Measurements from ENCODE around the gene NRL.
"Not testable (repeated sequence)": the region's sequence is repeated elsewhere in the genome, so short reads cannot be mapped to it uniquely, and the experiment has no call there.

GRCh38 chr14:24036963-24037657 lies 77.6 kb downstream of the NRL start:
- not testable (repeated sequence) for TF ChIP-seq POLR2A (IDR thresholded peaks at IDR 0.05; ENCODE audit: borderline replicate concordance, extremely low read depth, insufficient read depth, insufficient read length); SP1 (IDR thresholded peaks at IDR 0.05; ENCODE audit: low read depth); EZH2phosphoT487 (IDR thresholded peaks at IDR 0.05; ENCODE audit: borderline replicate concordance); ZNF274 (IDR thresholded peaks at IDR 0.05; ENCODE audit: low read depth, low read length); MAX (IDR thresholded peaks at IDR 0.05); POLR2AphosphoS5 (IDR thresholded peaks at IDR 0.05; ENCODE audit: low read depth, low read length); RAD21 (IDR thresholded peaks at IDR 0.05; ENCODE audit: low read depth)
- TF ChIP-seq, protein P1, sequence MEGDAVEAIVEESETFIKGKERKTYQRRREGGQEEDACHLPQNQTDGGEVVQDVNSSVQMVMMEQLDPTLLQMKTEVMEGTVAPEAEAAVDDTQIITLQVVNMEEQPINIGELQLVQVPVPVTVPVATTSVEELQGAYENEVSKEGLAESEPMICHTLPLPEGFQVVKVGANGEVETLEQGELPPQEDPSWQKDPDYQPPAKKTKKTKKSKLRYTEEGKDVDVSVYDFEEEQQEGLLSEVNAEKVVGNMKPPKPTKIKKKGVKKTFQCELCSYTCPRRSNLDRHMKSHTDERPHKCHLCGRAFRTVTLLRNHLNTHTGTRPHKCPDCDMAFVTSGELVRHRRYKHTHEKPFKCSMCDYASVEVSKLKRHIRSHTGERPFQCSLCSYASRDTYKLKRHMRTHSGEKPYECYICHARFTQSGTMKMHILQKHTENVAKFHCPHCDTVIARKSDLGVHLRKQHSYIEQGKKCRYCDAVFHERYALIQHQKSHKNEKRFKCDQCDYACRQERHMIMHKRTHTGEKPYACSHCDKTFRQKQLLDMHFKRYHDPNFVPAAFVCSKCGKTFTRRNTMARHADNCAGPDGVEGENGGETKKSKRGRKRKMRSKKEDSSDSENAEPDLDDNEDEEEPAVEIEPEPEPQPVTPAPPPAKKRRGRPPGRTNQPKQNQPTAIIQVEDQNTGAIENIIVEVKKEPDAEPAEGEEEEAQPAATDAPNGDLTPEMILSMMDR (IDR thresholded peaks at IDR 0.05 in 2 of 3, conservative IDR thresholded peaks at IDR 0.05 in 1 of 3; ENCODE audit: borderline replicate concordance in 1 of 3, insufficient read depth in 1 of 3, low read depth in 2 of 3, low read length in 2 of 3), result not testable (repeated sequence)

Measured in HCT116 (cell line).